Measurements from ENCODE around the gene AVEN. TPM values are rescaled to one million over a fixed set of nuclear protein-coding genes. Genes with fewer than 3 reads are reported as not detected.

AVEN gene
- 20.6 and 22.2 TPM in 2 replicates for polyA plus RNA-seq (2011; rRNA removed)
- 5.3 and 7.8 TPM in 2 replicates for polyA minus RNA-seq (2011; rRNA and poly(A)+ RNA removed)

GRCh38 chr15:34038871-34039789 lies at the start of gene AVEN:
TSS of gene AVEN (minus strand) at chr15:34039204. CDS start at chr15:34039046, 158 bp downstream.
- ChIA-PET CTCF (interaction anchor here (0.6 kb wide), 1 partner anchor 97 kb away, joined by 3 read pairs; no protein-coding TSS in a partner anchor), POLR2A (interaction anchor here (1.0 kb wide), 1 partner anchor 10 kb away, joined by 7 read pairs; no protein-coding TSS in a partner anchor)
- peak within 1 kb of the TSS; percentile 95 for H3K4me3 ChIP-seq (ENCODE audit: low read depth, low read length)
- no peak for TF ChIP-seq CTCF (IDR thresholded peaks at IDR 0.05; ENCODE audit: low read depth, low read length)
- no peak for DNase-seq (ENCODE audit: low read depth, low spot score)
- peak within 1 kb of the TSS; percentile 78 for H3K27ac ChIP-seq (ENCODE audit: low read depth, low read length)
- no peaks in the 10 kb centered on the region; the same call in 1 of the 2 replicates for H3K9me3 ChIP-seq (ENCODE audit: control insufficient read depth, insufficient read depth, low read length)
- H3K27me3 ChIP-seq (ENCODE audit: control insufficient read depth, insufficient read depth, low read length), result no peaks in the 10 kb centered on the region

DNA sequence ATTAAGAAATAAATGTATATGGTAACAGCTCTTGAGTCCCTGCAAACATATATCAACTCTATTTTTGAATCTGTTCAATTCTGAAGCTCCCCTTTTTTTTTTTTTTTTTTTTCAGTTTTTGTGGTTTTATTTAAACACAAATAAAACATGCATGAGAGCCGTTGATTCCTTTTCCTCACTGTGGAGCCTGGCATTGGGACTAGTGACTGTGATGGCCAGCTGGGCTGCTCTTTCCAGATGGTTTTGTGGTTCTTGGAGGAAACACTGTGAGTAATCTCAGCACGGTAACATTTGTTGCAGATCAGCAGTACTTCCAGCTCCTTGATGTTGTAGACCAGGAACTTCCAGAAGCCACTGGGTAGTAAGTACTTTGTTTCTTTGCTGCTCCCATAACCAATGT lies 46.7 kb upstream of the AVEN start:
- ChIA-PET POLR2A (interaction anchor here (0.6 to 0.9 kb wide), 4 partner anchors 16 to 1588 kb away, joined by 3 to 6 read pairs (median 4); partner anchors contain the start of genes EMC7 and PGBD4), CTCF (interaction anchor here (0.6 to 1.3 kb wide), 4 partner anchors 10 to 124 kb away, joined by 3 to 9 read pairs (median 4); partner anchors contain the start of gene KATNBL1)
- Histone ChIP-seq H3K27ac (ENCODE audit: low read depth, low read length) (no peak overlapping the region), H3K9me3 (ENCODE audit: control insufficient read depth, insufficient read depth, low read length) (no peaks in the 10 kb centered on the region), H3K27me3 (ENCODE audit: control insufficient read depth, insufficient read depth, low read length) (no peaks in the 10 kb centered on the region), H3K4me3 (ENCODE audit: low read depth, low read length) (no peak overlapping the region)
- DNase-seq (ENCODE audit: low read depth, low spot score), result peak; percentile 16
- no peak for TF ChIP-seq CTCF (IDR thresholded peaks at IDR 0.05; ENCODE audit: low read depth, low read length)

GRCh38 chr15:34084086-34084485 lies 45.1 kb upstream of the AVEN start:
- CTCF ChIA-PET, result interaction anchor here (1.0 to 1.2 kb wide), 2 partner anchors 21 to 26 kb away, joined by 3 to 8 read pairs; no protein-coding TSS in a partner anchor
- no peak for TF ChIP-seq CTCF (IDR thresholded peaks at IDR 0.05; ENCODE audit: low read depth, low read length)
- Histone ChIP-seq H3K27ac (ENCODE audit: low read depth, low read length) (no peak overlapping the region), H3K4me3 (ENCODE audit: low read depth, low read length) (no peak overlapping the region), H3K27me3 (ENCODE audit: control insufficient read depth, insufficient read depth, low read length) (no peaks in the 10 kb centered on the region), H3K9me3 (ENCODE audit: control insufficient read depth, insufficient read depth, low read length) (no peaks in the 10 kb centered on the region)
- POLR2A ChIA-PET, result interaction anchor here (0.9 kb wide), 1 partner anchor 126 kb away, joined by 5 read pairs; the partner anchor contains the start of gene KATNBL1
- peak; percentile 52 for DNase-seq (ENCODE audit: low read depth, low spot score)

- no peak for TF ChIP-seq CTCF (IDR thresholded peaks at IDR 0.05; ENCODE audit: low read depth, low read length)
- H3K27me3 ChIP-seq (ENCODE audit: control insufficient read depth, insufficient read depth, low read length), result no peaks in the 10 kb centered on the region
- no peak overlapping the region for H3K4me3 ChIP-seq (ENCODE audit: low read depth, low read length)
- H3K9me3 ChIP-seq (ENCODE audit: control insufficient read depth, insufficient read depth, low read length), result no peaks in the 10 kb centered on the region
- POLR2A ChIA-PET, result no interaction called here
- H3K27ac ChIP-seq (ENCODE audit: low read depth, low read length), result no peak overlapping the region
- DNase-seq (ENCODE audit: low read depth, low spot score), result no peak
- CTCF ChIA-PET, result interaction anchor here (1.2 to 1.3 kb wide), 3 partner anchors 17 to 86 kb away, joined by 3 to 6 read pairs (median 4); no protein-coding TSS in a partner anchor
These were observed 40.9 kb upstream of the AVEN start for GRCh38 chr15:34079904-34080303.
